NCI-H128 (cell line): ENCODE measurements around the gene FAM186B.
A peak's percentile ranks its signal among the peaks of the same experiment; 100 is the strongest.

ENCODE experiments used
- DNase-seq: peaks from one replicate; lab custom pipeline; 2025; ENCODE audit not compliant: unreplicated experiment; lab: John Stamatoyannopoulos, UW

The FAM186B gene

DNA sequence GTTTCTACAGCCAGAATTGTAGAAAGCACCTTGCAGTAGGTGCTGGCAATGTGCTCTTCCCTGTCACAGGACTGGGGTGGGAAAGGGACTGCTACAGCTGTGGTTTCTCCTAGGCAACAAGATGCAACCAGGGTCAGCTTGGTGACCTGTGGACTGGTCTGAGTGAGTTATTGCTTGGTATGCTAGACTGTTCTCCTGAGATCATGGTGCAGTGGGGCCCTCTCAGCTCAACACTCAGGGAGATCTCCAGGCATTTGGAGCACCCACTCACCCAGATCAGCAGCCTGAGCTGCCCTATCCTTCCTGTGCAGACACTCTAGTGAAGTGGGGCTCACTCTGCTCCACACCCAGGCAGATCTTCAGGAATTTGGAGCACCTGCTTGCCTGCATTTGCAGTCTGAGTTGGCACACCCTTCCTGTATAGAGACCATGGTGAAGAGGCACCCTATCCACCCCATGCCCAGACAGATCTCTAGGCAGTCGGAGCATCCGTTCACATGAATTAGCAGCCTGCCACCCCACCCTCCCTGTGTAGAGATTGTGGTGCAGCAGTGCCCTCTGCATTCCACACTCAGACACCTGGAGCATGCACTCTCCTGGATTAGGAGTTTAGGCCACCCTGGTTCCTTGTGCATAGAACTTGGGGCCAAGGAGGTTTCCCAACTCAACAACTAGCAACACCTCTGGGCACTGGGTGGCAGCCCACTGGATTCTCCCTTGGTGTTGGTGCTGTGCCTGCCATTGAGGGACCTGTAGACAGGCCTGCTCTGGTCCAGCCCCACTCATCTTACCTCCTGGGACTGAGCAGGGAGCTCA, 3.8 kb upstream of the FAM186B start:
- no peak for DNase-seq

DNA sequence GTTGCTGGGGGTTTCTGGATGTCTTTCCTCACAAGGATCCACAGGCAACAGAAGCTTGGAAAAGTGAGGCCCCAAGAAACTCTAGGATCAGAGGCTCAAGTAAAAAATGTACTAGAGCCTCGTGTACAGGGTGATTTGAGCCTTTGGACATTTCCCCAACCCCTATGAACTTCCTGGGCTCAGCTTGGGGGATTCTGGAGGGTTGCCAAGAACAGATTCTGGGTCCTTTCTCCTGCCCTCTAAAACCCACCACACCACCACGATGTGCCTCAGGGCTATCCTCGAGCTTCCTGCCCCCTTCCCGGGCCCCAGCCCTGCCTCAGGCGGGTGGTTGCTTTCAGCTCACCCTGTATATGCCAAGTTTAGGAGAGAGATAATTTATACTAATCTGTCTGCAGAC, 583 bp downstream of the FAM186B start:
- no peak for DNase-seq

DNA sequence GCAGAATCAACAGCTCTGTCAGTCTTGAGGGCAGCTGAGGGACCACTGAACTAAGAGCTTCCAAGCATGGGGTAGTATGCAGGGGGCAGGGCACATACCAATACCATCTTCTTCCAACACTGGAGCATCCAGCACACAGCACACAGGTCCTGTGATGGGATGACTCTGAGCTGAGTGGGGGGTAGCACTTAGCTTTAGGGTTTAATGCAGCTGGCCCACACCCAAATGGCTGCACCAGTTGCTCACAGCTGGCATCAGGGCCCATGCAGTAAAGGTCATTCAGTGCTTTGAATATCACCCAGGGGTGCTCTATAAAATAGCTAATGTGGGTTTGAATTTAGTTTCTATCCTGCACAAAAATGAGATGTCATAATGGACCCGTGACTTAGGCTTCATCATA, 1.7 kb downstream of the FAM186B start:
- no peak for DNase-seq

DNA sequence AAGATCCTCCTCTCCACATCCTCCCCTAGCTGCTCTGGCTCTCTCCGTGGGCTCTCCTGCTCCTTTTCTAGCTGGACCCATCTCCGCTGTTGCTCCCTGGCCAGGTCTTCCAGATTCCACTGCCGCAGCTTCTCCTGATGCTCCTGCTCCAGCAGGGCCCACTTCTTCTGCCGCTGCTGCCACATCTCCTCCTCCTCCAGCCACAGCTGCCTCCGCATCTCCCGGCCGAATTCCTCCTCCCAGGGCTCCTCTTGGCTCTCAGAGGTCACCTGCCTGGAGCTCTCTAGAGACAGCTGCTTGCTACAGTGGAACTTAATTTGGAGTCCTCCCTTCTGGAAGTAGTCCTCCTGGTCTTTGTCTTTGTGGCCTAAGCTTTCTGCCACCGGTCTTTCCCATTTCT, 5.5 kb downstream of the FAM186B start:
- no peak for DNase-seq

DNA sequence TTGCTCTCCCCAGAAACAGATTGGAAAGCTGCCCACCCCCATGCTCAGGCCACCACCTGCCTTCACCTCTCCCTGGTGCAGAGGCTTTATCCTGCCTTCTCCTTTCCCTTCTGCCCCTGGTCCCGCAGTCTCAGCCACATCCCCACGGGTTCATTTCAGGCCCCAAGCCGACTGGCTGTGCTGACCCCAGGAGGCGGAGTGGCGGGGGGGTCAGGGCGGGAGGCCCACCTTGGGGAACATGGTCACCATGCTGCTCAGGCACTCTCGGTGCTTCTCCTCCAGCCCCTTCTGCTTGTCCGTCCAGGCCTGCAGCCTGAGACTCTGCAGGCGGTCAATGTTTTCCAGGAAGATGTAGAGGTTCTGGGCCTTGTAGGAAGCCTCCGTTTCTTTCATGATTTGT, 6.9 kb downstream of the FAM186B start:
- no peak for DNase-seq

DNA sequence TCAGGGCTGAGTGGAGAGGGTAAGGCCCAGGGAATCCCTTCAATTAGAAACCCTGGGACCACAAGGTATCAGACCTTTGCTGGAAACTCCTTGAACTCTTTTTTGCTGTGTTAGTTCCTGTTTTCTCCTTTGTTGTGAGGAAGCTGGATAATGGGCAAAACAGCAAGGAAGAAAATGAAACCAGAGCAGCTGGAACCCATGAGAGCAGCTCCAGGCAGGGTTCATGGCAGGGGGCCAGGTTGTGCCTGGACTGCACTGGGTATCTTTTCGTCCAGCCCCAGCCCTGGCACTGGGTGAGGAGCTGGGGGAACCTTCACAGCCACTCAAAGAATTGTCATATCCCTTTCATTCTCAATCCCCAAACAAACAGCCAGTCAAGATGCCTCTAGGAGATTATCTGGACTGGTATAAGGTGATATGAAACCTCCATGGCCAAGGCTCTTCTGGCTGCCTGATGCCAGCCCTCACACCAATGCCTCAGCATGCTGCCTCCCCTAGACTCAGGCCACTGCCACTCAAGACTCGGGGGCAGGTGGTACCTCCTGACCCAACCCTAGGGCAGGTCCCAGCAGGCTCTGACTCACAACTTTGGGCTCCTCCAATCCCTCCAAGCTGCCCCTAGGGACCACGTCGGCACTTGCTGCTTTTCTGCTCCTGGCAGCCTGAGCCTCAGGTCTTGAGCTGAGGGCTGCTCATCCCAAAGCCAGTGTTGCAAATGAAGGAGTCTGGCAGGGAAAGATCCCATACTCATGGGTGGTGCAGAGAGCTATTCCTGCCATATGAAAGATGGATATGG, 16.5 kb downstream of the FAM186B start:
- no peak for DNase-seq

DNA sequence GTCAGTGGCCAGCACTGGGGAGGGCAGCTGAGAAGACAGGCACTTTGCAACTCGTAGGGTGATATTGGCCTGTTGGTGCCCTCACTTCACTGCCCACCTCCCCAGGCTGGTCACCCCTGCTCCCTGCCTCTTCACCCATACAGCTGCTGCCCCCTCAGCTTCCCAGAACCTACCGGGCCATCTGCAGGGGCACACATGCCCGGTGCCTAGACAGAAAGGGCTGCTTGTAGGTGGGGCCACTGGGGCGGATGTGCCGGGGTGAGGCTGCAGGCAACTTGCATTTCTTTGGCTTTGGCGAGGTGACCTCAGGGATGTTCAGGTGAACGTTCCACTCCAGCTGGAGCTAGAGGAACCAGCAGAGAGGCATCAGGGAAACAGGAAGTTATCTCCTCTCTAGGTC, 17.2 kb downstream of the FAM186B start:
- DNase-seq = no peak

DNA sequence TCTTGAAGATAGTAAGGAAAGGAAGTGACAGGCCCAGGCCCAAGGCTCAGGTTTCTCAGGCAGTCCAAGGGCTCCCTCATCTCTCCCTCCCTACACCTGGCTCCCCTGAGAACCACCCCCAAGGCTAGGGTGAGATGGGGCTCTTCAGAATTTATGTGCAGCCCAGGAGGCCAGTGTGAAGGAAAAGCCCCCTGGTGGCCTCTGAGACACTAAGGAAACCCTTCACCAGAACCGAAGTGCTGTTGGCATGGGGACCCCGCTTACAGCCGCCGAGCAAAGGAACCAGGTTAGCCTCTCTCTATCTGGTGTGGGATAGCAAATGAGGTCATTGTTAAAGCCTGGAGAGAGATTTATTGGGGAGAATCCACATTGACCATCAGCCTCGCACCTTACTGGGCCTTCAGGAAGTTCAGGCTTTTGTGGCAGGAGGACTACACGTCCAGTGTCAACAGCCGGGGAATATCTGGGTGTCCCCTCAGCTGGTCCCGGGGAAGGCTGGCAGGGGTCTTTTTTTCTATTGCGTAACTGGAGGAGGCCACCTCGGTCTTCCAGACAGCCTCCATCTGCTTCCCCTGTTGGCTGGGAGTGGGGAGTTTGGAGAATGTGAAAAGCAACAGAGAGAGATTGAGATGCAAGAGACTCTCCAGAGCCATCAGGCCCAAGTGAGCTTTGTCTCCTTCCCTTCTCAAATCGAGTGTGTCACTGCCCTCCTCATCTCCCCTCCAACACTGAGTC, 18.1 kb downstream of the FAM186B start:
- DNase-seq = no peak

DNA sequence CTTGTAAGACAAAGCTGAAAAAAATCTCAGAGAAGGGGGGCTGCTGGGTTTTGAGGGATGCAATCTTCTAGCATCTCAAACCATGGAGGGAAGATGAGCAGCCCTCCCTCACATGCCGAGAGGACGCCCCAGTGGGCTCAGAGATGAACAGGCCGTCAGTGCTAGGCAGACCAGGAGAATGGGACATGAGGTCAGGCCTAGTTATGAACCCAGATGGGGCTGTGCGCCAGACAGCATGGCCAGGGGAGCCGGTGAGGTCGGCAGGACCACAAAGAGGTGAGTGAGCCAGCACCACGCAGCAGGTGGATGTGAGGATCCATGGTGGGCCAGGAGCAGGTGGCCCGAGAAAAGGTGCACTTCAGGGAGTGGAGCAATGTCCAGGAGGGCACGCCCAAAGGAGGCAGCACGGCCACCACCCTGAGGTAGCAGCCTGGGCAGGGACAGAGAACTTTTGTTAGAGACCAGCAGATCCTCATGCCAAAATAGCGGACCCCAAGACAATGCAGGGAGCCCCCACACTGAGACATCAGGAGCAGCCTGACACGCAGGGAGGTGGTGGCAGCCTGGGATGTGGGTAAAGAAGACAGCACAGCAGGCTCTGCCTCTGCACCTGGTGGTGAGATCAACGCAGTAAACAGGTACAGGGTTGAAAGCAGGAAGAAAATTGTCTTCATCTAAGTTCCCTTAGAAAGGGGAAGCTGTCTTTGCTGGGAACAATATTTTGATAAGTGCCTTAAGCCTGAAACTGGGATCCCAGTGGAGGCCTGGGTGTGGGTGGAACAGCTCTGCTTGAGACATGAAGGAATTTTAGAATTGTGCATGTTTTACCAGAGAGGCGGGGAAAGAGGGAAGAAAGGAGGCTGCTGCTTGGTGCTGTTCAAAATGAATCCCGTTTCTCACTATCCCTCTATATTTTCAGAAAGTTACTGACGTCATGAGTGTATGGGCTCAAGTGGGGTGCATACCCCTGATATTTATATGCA, 19.7 kb downstream of the FAM186B start:
- no peak for DNase-seq

DNA sequence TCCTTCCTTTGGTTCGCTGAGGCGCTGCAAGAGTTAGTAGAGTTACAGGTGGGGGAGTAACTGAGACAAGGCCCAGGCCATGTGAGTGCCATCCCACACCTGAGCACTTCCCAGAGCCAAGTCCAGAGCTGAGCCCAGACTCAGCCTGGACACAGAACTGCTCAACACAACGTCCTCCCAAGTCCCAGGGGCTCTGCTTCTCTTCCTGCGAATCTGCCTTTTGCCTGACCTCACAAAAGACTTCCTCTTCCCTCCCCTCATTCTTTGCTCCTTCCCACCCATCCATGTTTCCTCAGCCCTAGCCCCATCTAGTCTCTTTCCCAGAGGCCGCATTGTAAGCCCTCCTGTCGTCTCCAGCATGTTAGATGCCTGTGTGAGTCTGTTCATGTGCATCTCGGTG, 20.8 kb downstream of the FAM186B start:
- DNase-seq = no peak

DNA sequence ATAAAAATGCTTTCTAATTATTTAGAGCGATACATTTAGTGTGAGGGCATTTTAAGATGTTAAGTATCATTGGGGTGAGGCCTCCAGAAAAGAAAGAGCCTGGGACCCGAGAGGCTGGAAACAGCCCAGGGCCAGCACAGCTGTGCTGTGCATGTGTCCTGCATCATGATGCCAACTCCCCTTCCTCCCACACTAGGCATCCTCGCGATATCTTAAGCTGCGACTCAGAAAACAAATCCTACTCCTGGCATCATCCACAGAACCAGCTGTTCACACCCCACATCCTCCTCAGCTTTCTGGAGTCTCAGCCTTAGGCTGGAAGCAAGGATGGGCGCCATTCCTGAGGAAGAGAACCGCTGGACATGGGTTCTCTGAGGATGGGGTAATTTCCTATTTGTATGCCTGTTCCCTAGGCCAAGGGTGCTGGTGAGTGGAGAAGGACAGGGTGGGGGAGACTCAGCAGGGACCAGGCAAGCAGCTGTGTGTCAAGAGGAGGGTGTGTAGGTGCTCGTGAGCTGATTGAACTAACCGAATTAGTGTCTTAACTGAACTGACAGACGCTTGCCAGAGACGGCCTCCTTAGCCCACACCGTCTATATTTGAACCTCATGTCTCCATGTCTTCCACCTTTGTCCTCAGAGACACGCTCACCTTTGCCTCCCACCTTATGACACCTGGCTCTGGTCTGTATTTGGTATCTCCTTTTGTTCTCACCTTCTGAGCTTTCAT, 21.9 kb downstream of the FAM186B start:
- DNase-seq = no peak

DNA sequence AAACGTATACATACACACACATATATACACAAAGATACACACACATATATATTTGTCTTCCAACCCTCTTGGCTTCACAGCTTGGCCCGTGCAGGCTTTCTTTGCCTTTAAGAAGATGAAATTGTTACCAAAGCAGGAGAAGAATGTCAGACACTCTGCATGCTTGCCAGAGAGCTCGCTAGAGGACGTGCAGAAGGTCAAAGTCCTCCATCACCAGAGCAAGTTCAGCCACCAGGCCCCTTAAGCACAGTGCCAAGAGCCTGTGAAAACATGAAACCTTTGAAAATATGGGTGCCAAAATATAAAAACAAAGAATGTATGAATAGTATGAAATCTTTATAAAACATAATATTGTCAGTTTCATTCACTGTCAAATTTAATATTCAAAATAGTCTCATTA, 22.6 kb downstream of the FAM186B start:
- no peak for DNase-seq

DNA sequence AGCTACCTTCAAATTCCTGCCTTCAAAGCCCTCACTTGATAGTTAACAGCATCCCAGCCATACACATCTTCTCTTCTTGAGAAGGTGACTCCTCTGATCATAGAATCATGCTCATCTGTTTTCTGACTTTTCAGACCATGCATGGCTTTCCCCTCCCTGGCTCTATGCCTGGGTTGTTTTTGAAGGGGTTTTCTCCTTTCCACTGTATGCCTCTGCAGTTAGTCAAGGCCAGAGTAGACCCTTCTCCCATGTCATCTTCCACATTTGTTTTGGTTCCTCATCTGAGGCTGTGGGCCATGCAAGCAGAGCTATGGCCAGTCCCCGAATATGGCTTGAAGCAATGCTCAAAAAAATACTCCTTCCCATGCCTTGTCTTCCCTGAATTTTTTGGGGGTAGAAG, 23.2 kb downstream of the FAM186B start:
- DNase-seq = no peak

DNA sequence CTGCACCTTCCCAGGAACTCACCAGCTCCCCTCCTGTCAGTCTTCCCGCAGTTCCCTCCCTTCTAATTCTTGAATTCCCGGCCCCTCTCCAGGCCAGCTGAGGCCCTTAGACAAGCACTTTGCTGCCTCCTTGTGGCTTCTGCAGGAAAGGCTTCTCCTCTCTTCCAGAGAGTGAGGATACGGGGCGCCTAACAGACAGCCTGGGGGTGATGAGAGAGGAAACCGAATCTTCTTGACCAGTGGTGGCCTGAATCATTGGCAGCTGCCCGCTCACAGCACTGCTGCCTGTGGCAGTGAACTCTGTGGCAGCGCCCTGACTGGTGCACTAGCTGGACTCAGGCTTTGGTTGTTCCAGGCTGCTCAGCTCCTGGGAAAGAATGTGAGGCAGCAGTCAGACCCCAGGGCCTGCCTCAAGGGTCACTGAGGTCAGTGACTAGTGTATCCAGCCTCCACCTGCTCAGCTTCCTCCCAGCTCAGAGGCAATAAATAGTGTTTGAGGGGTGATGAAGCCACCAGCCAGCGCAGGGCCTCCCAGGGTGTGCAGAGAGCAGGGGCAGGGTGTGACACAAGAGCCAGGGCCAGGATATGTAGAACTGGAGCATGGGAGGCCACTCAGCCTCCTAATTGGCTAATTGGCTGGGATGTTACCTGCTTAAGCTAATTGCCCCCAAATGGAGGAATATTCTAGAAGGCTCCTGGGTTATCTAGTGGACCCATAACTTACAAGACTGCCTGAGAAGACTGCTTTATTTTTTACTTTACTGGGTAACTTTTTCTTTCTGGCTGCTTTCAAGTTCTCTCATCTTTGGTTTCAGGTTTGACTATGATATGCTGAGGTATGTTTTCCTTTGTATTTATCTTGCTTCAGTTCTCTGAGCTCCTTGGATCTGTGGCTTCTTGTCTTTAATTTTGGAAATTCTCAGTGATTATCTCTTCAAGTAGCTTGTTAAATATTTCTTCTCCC, 24.6 kb downstream of the FAM186B start:
- peak; percentile 86 for DNase-seq

DNA sequence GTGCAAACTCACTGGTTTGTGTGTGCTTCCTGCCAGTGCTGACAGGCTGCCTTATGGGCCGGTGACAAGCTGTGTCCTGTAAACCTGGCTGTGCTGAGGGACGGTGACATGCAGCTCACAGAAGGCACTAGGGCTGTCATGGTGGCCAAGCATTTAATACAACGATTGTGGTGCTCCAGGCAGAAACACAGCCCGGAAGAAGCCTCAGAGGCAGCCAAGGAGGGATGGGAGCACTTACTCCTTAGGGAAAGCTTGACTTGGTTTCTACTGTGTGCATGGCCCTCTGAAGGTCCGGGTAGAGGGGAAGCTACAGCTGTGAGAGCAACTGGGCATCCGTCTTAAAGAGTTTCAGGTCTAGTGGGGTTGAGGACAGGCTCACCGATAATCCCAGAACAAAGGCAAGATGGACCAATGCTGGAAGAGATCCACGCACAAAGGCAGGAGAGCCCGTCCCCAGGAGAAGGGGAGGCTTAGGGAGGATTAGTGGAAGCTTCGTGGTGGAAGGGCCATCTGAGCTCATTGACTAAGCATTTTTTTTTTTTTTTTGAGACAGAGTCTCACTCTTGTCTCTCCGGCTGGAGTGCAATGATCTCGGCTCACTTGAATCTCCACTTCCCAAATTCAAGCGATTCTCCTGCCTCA, 26.8 kb downstream of the FAM186B start:
- no peak for DNase-seq

DNA sequence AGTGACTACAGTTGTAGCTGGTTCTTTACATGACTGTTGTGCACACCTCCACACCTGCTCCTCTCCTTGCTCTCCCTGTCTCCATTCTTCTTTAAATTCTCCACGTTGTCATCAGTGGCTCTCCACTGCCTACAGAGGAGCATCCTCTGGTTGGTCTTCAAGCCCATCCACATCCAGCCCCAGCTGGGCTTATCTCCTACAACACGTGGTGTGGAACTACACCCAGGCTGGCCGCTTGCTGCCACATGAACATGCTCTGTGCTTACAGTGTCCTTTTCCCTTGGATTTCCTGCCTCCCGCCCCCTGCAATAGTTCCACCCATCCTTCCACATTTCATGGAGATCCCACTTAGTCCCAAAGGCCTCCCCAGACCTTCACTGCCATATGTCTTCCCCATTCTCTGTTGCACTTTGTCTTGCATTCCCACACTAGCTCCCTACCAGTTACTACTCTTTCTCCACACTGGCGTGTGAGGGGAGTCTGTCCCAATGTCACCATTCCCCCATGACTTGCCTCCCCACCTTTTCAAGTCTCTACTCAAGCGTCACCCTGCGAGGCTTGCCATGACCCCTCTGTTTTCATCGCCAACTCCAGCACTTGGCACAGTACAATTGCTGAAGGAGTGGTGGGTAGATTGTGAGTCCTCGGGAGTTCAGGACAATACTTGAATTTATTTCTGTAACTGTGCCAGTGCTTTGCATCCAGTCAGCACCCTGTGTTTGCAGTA, 27.7 kb downstream of the FAM186B start:
- no peak for DNase-seq

DNA sequence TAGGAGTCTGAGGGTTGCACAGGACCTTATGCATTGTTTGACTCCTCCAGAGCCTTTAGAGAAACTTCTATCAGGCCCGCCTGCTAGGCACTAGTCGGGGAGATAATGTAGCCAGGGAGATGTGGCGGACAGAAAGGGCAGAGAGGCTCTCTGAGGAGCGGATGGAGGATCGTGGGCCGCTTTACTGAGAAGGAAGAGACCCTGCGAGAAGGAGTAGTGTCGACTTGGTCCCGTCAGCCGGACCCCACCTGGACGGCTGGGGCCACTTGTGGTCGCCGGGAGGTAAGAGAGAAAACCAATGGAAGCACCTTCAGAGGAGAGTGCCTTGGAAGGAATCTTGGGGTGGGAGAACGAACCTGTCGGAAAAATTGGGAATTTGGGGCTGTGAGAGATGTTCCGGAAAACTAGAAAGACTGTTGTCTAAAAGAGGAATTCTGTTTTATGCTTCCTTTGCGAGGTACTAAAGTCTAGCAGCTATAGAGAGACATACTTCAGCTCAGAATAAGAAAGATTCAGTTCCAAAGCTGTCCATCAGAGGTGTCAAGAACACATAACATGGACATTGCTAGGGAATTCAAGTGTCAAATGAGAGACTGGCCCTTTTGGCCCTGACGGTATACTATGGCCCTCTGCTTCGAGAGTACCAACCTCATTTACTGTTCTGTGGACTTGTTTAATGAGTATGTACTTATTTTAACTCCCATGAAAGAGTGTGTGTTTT, 36.8 kb downstream of the FAM186B start:
- DNase-seq = peak; percentile 68
